HEK293T (cell line): Measurements from ENCODE around the gene NEBL.

Experiments used
- CTCF ChIA-PET: fragments of 350-600 bp; formaldehyde crosslinking; extraction: SDS; loops from one replicate; lab custom pipeline; 2021; ENCODE audit warnings: antibody characterized with exemption, inconsistent platforms; lab: Yijun Ruan, JAX
- POLR2A ChIA-PET: fragments of 350-600 bp; formaldehyde crosslinking; extraction: SDS; loops from one replicate; lab custom pipeline; 2020; ENCODE audit warnings: antibody characterized with exemption, inconsistent platforms; lab: Yijun Ruan, JAX
- DNase-seq: peaks from one replicate; pipeline ENCODE4 v3.0.0; 2012; ENCODE audit warnings: mixed read lengths; ENCODE audit errors: extremely low spot score
- ARNT ChIP-seq: fragments of 450-650 bp; IDR thresholded peaks from 2 replicates; pipeline ENCODE4 v1.6.1; 2017; ENCODE audit warnings: mild to moderate bottlenecking
- BHLHE40 ChIP-seq: fragments of 450-650 bp; IDR thresholded peaks from 2 replicates; pipeline ENCODE4 v1.6.1; 2016; ENCODE audit warnings: mild to moderate bottlenecking, moderate library complexity, borderline replicate concordance
- CTBP1 ChIP-seq: fragments of 450-650 bp; IDR thresholded peaks from 2 replicates; pipeline ENCODE4 v1.6.1; 2016; ENCODE audit warnings: borderline replicate concordance
- ELF4 ChIP-seq: fragments of 450-650 bp; IDR thresholded peaks from 2 replicates; pipeline ENCODE4 v1.6.1; 2017; ENCODE audit warnings: antibody characterized with exemption
- FOXA1 ChIP-seq: fragments of 450-650 bp; IDR thresholded peaks from 2 replicates; pipeline ENCODE4 v1.6.1; 2016; ENCODE audit warnings: mild to moderate bottlenecking
- FOXK2 ChIP-seq: fragments of 450-650 bp; IDR thresholded peaks from 2 replicates; pipeline ENCODE4 v1.6.1; 2016; ENCODE audit warnings: mild to moderate bottlenecking
- FOXM1 ChIP-seq: fragments of 450-650 bp; IDR thresholded peaks from 2 replicates; pipeline ENCODE4 v1.6.1; 2017; ENCODE audit warnings: mild to moderate bottlenecking, borderline replicate concordance
- HDGF ChIP-seq: fragments of 450-650 bp; IDR thresholded peaks from 2 replicates; pipeline ENCODE4 v1.6.1; 2017; ENCODE audit warnings: antibody characterized with exemption, borderline replicate concordance
- L3MBTL2 ChIP-seq: fragments of 450-650 bp; conservative IDR thresholded peaks from 2 replicates; pipeline ENCODE4 v1.6.1; 2016; ENCODE audit warnings: mild to moderate bottlenecking
- LEF1 ChIP-seq: fragments of 450-650 bp; IDR thresholded peaks from 2 replicates; pipeline ENCODE4 v1.6.1; 2017; ENCODE audit warnings: mild to moderate bottlenecking, borderline replicate concordance
- NFRKB ChIP-seq: fragments of 450-650 bp; IDR thresholded peaks from 2 replicates; pipeline ENCODE4 v1.6.1; 2016; ENCODE audit warnings: mild to moderate bottlenecking, moderate library complexity
- PKNOX1 ChIP-seq: fragments of 450-650 bp; IDR thresholded peaks from 2 replicates; pipeline ENCODE4 v1.6.1; 2016
- SP1 ChIP-seq: fragments of 450-650 bp; IDR thresholded peaks from 2 replicates; pipeline ENCODE4 v1.6.1; 2017
- SUZ12 ChIP-seq: fragments of 450-650 bp; IDR thresholded peaks from 2 replicates; pipeline ENCODE4 v1.6.1; 2016; ENCODE audit warnings: mild to moderate bottlenecking
- TARDBP ChIP-seq: fragments of 450-650 bp; IDR thresholded peaks from 2 replicates; pipeline ENCODE4 v1.6.1; 2016
- ZNF384 ChIP-seq: fragments of 450-650 bp; IDR thresholded peaks from 2 replicates; pipeline ENCODE4 v1.6.1; 2016

Gene NEBL

GRCh38 chr10:20892796-20893195 is 4.3 kb downstream of the NEBL start:
- ChIA-PET POLR2A (no interaction called here), CTCF (interaction anchor here (0.6 kb wide), 1 partner anchor 135 kb away, joined by 3 read pairs; no protein-coding TSS in a partner anchor)
- DNase-seq = no peak
- TF ChIP-seq TARDBP (no peak), PKNOX1 (no peak), HDGF (no peak), NFRKB (no peak), SP1 (no peak), BHLHE40 (no peak), CTBP1 (no peak)

- ChIA-PET CTCF (no interaction called here), POLR2A (no interaction called here)
- TF ChIP-seq ARNT = no peak
- DNase-seq = no peak
These were observed 5.0 kb downstream of the NEBL start for GRCh38 chr10:20892011-20892585.

- POLR2A ChIA-PET = no interaction called here
- no peak for DNase-seq
- no peak for TF ChIP-seq FOXK2
- no peak for TF ChIP-seq NFRKB
- no peak for TF ChIP-seq FOXA1
- TF ChIP-seq SP1 = no peak
- TF ChIP-seq SUZ12 = no peak
- no peak for TF ChIP-seq BHLHE40
- TF ChIP-seq FOXM1 = no peak
- TF ChIP-seq ARNT = no peak
- no peak for TF ChIP-seq L3MBTL2
- TF ChIP-seq CTBP1 = no peak
- no peak for TF ChIP-seq PKNOX1
- no peak for TF ChIP-seq ELF4
- no peak for TF ChIP-seq ZNF384
- CTCF ChIA-PET = interaction anchor here (0.5 kb wide), 1 partner anchor 21 kb away, joined by 3 read pairs; no protein-coding TSS in a partner anchor
These were observed 5.8 kb downstream of the NEBL start for GRCh38 chr10:20891338-20891714.

- ChIA-PET POLR2A (no interaction called here), CTCF (interaction anchor here (0.5 kb wide), 1 partner anchor 22 kb away, joined by 3 read pairs; no protein-coding TSS in a partner anchor)
- no peak for TF ChIP-seq TARDBP
- no peak for TF ChIP-seq NFRKB
- no peak for TF ChIP-seq CTBP1
- TF ChIP-seq LEF1 = no peak
- no peak for TF ChIP-seq FOXM1
- no peak for TF ChIP-seq HDGF
- no peak for TF ChIP-seq BHLHE40
- no peak for TF ChIP-seq L3MBTL2
- TF ChIP-seq SP1 = no peak
- TF ChIP-seq FOXK2 = no peak
- TF ChIP-seq ZNF384 = no peak
- no peak for TF ChIP-seq ELF4
- no peak for TF ChIP-seq FOXA1
- no peak for TF ChIP-seq SUZ12
- no peak for TF ChIP-seq ARNT
- no peak for DNase-seq
These were observed 6.4 kb downstream of the NEBL start for GRCh38 chr10:20890491-20891337.

- CTCF ChIA-PET = no interaction called here
- POLR2A ChIA-PET = no interaction called here
- DNase-seq = no peak
- TF ChIP-seq SP1 = no peak
- TF ChIP-seq SUZ12 = no peak
- no peak for TF ChIP-seq NFRKB
- TF ChIP-seq FOXM1 = no peak
- no peak for TF ChIP-seq HDGF
- no peak for TF ChIP-seq L3MBTL2
- no peak for TF ChIP-seq TARDBP
- TF ChIP-seq ELF4 = no peak
- no peak for TF ChIP-seq ZNF384
- no peak for TF ChIP-seq BHLHE40
- no peak for TF ChIP-seq CTBP1
- no peak for TF ChIP-seq ARNT
- TF ChIP-seq PKNOX1 = no peak
- TF ChIP-seq FOXK2 = no peak
- TF ChIP-seq LEF1 = no peak
- TF ChIP-seq FOXA1 = no peak
These were observed 7.1 kb downstream of the NEBL start for GRCh38 chr10:20890009-20890408.
